Measurements from ENCODE around the gene SNX10. TPM values are rescaled to one million over a fixed set of nuclear protein-coding genes. Genes with fewer than 3 reads are reported as not detected.

SNX10 gene
- total RNA-seq, 4 donors from 2014 or later, result 1.9 to 6.9 (median 4.0) TPM

DNA sequence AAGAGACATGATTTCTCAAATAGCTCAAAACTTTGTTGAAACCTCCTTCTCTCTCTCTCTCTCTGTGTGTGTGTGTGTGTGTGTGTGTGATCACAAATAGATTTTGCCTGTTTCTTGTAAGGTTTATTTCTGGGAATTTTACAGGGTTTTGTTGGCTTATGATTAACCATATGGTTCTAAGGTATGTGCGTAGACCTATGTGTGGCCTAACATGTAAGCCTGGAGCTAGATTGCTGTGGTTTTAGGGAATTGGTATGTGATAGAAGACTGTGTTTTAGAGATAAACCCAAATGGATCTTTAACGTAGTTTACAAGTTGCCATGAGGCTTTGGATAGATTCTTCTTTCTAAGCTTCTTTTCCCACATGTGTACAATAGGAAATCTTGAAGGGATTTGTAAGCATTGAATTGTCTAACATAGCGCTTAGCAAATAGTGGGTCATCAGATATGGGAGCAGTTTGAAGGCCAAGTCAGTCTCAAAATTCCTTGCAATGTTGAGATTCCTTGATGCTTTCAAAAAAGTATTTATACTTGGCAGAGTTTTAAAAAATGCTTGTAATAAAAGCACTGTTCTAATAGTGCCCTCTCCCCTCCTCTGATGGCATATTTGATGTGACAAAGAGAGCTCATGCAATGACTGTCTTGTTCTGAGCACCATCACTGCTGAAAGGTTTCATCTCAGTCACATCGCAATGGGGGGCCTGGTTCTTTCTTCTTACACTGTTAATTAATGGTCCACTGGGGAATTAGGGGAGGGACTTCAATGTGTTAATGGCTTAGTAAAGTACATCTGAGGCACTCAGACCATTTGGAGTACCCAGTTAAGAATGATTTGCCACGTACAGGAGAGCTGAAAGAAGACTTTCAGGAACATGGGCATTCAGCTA is 118.2 kb downstream of the SNX10 start:
- TF ChIP-seq POLR2AphosphoS5 (IDR thresholded peaks at IDR 0.05), result no peak
- TF ChIP-seq EP300 (IDR thresholded peaks at IDR 0.05), result no peak
- TF ChIP-seq, protein P1, sequence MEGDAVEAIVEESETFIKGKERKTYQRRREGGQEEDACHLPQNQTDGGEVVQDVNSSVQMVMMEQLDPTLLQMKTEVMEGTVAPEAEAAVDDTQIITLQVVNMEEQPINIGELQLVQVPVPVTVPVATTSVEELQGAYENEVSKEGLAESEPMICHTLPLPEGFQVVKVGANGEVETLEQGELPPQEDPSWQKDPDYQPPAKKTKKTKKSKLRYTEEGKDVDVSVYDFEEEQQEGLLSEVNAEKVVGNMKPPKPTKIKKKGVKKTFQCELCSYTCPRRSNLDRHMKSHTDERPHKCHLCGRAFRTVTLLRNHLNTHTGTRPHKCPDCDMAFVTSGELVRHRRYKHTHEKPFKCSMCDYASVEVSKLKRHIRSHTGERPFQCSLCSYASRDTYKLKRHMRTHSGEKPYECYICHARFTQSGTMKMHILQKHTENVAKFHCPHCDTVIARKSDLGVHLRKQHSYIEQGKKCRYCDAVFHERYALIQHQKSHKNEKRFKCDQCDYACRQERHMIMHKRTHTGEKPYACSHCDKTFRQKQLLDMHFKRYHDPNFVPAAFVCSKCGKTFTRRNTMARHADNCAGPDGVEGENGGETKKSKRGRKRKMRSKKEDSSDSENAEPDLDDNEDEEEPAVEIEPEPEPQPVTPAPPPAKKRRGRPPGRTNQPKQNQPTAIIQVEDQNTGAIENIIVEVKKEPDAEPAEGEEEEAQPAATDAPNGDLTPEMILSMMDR (IDR thresholded peaks at IDR 0.05), result no peak
- no peak for TF ChIP-seq POLR2A (IDR thresholded peaks at IDR 0.05)
- WGBS, 2 donors (ENCODE audit: low coverage in 1 of 2), result 75 to 85% methylated on average over 5 of the region's 5 CpGs
- Histone ChIP-seq H3K36me3 (no peaks in the 10 kb centered on the region), H3K27me3 (no peaks in the 10 kb centered on the region), H3K27ac (no peak overlapping the region), H3K4me1 (no peaks in the 10 kb centered on the region), H3K9me3 (no peaks in the 10 kb centered on the region), H3K4me3 (no peak overlapping the region)
- ATAC-seq, result no peak

DNA sequence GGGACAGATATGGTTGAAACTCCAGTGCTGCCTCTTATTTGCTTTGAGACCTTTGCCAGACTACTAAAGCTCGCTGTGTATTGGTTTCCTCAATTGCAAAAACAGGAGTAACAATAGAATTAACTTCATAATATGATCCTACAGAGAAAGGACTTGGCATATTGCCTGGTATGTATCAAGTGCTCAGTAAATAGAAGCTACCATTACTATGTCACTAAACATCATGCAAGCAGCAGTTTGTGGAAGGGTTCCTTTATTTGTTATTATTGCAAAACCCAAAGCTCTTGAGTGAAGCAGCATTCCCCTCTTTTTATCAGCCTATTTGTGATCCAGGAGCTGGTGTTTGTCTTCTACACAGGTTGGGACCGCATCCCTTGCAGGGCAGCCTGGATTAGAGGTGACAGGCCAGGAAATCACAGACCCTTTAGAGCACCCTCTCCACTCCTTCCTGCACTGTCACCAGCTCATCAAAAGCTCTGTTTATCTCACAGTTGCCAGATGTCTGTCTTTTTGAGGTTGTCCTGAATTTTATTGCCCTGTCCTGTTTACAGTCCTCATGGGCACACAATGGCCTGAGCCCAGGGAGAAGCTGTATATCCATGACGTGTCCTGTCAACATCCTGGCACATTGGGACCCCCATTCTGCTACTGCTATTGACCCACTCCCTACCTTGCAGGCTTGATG is 121.5 kb downstream of the SNX10 start:
- no peak for ATAC-seq
- Histone ChIP-seq H3K4me1 (no peaks in the 10 kb centered on the region), H3K4me3 (no peak overlapping the region), H3K36me3 (no peaks in the 10 kb centered on the region), H3K27ac (no peak overlapping the region), H3K9me3 (no peaks in the 10 kb centered on the region), H3K27me3 (no peaks in the 10 kb centered on the region)
- WGBS, 2 donors (ENCODE audit: low coverage in 1 of 2), result 70 to 80% methylated on average over 1 to 3 of the region's 3 CpGs
- TF ChIP-seq, protein P1 (IDR thresholded peaks at IDR 0.05), result no peak
- TF ChIP-seq POLR2A (IDR thresholded peaks at IDR 0.05) (no peak), POLR2AphosphoS5 (IDR thresholded peaks at IDR 0.05) (no peak), EP300 (IDR thresholded peaks at IDR 0.05) (no peak)

DNA sequence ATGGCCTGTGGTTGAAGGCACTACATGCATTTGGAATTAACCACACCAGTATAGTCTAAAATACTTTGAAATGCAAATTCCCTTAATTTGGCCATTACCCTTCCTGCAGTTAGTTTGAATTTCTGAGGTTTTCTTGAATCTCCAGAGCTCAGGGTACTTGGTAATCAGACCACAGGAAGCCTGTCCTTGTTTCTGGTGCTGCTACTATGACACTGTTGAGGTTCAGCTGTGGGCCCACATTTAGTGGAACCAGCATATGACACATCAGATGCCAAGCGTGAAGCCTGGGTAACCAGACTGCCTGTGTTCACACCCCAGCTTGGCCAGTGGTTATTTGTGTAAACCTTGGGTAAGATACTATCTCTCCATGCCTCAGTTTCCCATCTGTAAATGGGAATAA is 124.3 kb downstream of the SNX10 start:
- no peak for TF ChIP-seq EP300 (IDR thresholded peaks at IDR 0.05)
- TF ChIP-seq, protein P1 (IDR thresholded peaks at IDR 0.05), result no peak
- TF ChIP-seq POLR2AphosphoS5 (IDR thresholded peaks at IDR 0.05), result no peak
- no peak for TF ChIP-seq POLR2A (IDR thresholded peaks at IDR 0.05)
- 100% methylated on average over 1 of the region's 1 CpG; no CpG with 5 or more reads in 1 of the 2 donors for WGBS, 2 donors (ENCODE audit: low coverage in 1 of 2)
- no peak overlapping the region for H3K27ac ChIP-seq

DNA sequence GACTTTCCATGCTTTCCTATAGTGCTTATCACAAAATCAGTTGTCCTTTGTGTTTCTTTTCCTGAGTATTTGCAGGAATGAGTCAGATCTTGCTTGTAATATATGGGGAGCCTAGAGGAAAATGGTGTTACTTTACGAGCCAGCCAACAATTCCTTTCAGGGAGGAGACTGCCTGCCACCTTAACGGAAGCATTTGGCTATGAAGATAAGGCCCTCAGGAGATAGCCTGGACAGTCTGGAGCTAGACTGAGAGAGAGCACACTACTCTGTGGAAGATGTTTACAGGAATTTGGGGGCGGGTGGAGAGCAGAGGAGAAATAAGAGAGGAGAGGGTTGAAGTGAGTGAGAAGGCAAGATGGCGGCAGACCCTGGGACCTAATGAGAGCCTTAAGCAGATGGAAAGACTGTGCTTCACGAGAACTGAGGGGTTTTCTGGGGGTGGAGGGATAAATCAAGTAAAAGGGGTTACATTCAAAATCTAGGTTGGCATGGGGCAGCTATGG is 126.3 kb downstream of the SNX10 start:
- no peaks in the 10 kb centered on the region for H3K27me3 ChIP-seq
- H3K4me3 ChIP-seq, result no peak overlapping the region
- no peak overlapping the region for H3K27ac ChIP-seq

More for the DNA sequence above, 124.3 kb downstream of the SNX10 start:
- no peak overlapping the region for H3K4me3 ChIP-seq
- no peaks in the 10 kb centered on the region for H3K36me3 ChIP-seq
- no peaks in the 10 kb centered on the region for H3K4me1 ChIP-seq
- H3K9me3 ChIP-seq, result no peaks in the 10 kb centered on the region
- ATAC-seq, result no peak
- no peaks in the 10 kb centered on the region for H3K27me3 ChIP-seq

More for the DNA sequence above, 126.3 kb downstream of the SNX10 start:
- Histone ChIP-seq H3K4me1 (no peaks in the 10 kb centered on the region), H3K36me3 (no peaks in the 10 kb centered on the region), H3K9me3 (no peaks in the 10 kb centered on the region)
- TF ChIP-seq, protein P1 (IDR thresholded peaks at IDR 0.05), result no peak
- TF ChIP-seq EP300 (IDR thresholded peaks at IDR 0.05) (no peak), POLR2A (IDR thresholded peaks at IDR 0.05) (no peak), POLR2AphosphoS5 (IDR thresholded peaks at IDR 0.05) (no peak)
- WGBS, 2 donors (ENCODE audit: low coverage in 1 of 2), result 74 to 81% methylated on average over 4 to 5 of the region's 5 CpGs
- no peak for ATAC-seq
